Body of pancreas (tissue), 4 donors: ENCODE measurements around the gene FADS3.

Experiments
- POLR2A ChIP-seq, 3 donors: fragments of 450-650 bp; IDR thresholded peaks; one replicate each; pipeline ENCODE4 v1.6.1; 2016; ENCODE audit warnings: antibody characterized with exemption in 3 of 3, mild to moderate bottlenecking in 2 of 3
- TF ChIP-seq, protein P1 (sequence below), 7 experiments: fragments of 450-650 bp in 4 of 7; fragments of 200-600 bp in 3 of 7; sonication (generic) in 3 of 7; IDR thresholded peaks; one replicate each; pipeline ENCODE4 v1.5.1; 2016 to 2019; ENCODE audit warnings: antibody characterized with exemption in 7 of 7

DNA sequence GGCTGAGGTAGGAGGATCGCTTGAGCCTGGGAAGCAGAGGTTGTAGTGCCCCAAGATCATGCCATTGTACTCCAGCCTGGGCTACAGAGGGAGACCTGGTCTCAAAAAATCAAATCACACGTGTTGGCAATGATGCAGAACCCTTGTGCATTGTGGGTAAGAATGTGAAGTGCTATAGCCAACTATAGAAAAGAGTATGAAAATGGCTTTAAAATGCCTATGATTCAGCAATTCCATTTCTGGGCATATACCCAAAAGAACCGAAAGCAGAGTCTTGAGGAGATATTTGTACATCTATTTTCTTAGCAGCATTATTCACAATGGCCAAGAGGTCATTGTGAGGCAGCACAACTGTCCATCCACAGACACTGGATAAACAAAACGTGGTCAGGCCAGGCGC lies 2.6 kb upstream of the FADS3 start:
- TF ChIP-seq, protein P1, sequence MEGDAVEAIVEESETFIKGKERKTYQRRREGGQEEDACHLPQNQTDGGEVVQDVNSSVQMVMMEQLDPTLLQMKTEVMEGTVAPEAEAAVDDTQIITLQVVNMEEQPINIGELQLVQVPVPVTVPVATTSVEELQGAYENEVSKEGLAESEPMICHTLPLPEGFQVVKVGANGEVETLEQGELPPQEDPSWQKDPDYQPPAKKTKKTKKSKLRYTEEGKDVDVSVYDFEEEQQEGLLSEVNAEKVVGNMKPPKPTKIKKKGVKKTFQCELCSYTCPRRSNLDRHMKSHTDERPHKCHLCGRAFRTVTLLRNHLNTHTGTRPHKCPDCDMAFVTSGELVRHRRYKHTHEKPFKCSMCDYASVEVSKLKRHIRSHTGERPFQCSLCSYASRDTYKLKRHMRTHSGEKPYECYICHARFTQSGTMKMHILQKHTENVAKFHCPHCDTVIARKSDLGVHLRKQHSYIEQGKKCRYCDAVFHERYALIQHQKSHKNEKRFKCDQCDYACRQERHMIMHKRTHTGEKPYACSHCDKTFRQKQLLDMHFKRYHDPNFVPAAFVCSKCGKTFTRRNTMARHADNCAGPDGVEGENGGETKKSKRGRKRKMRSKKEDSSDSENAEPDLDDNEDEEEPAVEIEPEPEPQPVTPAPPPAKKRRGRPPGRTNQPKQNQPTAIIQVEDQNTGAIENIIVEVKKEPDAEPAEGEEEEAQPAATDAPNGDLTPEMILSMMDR (IDR thresholded peaks at IDR 0.05): no peak
- TF ChIP-seq POLR2A (IDR thresholded peaks at IDR 0.05): no peak
